IMR-90 (cell line): ENCODE measurements around the gene DIP2C. TPM values are rescaled to one million over a fixed set of nuclear protein-coding genes. Genes with fewer than 3 reads are reported as not detected.

Experiments used
- ATAC-seq: fragments of 200-7000 bp; cut with Tn5 transposase; 2 replicates; pipeline ENCODE4 v1.9.1; 2020; ENCODE audit warnings: low read depth, mild to moderate bottlenecking, moderate library complexity
- BruUV-seq: library from RNA; stranded (reverse); fragments of 400-500 nt; replicated peaks from 2 replicates; lab custom pipeline; 2021; lab: Mats Ljungman, UMichigan
- CTCF ChIA-PET: fragments of 300-600 bp; formaldehyde crosslinking; extraction: SDS; loops from one replicate; lab custom pipeline; 2021; ENCODE audit warnings: antibody characterized with exemption; lab: Yijun Ruan, JAX
- POLR2A ChIA-PET: fragments of 300-600 bp; sonication (Branson Sonifier 250); formaldehyde crosslinking; loops from one replicate; lab custom pipeline; 2022; ENCODE audit warnings: antibody characterized with exemption; ENCODE audit not compliant: unreplicated experiment; lab: Charles Lee
- DNase-seq: peaks from one replicate; pipeline ENCODE4 v3.0.0; 2013
- H2AFZ ChIP-seq: replicated peaks from 2 replicates; pipeline ENCODE3; 2013; ENCODE audit warnings: low read length, mild to moderate bottlenecking; ENCODE audit not compliant: poor library complexity
- H2AK5ac ChIP-seq: 2 replicates; pipeline ENCODE4 v1.6.1; 2013; ENCODE audit warnings: low read depth, low read length, inconsistent platforms
- H2AK9ac ChIP-seq: replicated peaks from 2 replicates; pipeline ENCODE3; 2013; ENCODE audit warnings: mild to moderate bottlenecking, low read depth, low read length, moderate library complexity; ENCODE audit not compliant: poor library complexity
- H2BK120ac ChIP-seq: 2 replicates; pipeline ENCODE4 v1.6.1; 2013; ENCODE audit warnings: low read depth, low read length, inconsistent platforms
- H2BK15ac ChIP-seq: 3 replicates; pipeline ENCODE4 v1.6.1; 2013; ENCODE audit warnings: low read depth, low read length, inconsistent platforms
- H2BK20ac ChIP-seq: 2 replicates; pipeline ENCODE4 v1.6.1; 2013; ENCODE audit warnings: low read depth, mild to moderate bottlenecking, inconsistent platforms, low read length, moderate library complexity
- H2BK5ac ChIP-seq: 2 replicates; pipeline ENCODE4 v1.6.1; 2013; ENCODE audit warnings: mild to moderate bottlenecking, low read depth, low read length, inconsistent platforms; ENCODE audit not compliant: poor library complexity, severe bottlenecking
- H3K14ac ChIP-seq: replicated peaks from 2 replicates; pipeline ENCODE4 v1.6.1; 2013; ENCODE audit warnings: low read depth, low read length, inconsistent platforms
- H3K18ac ChIP-seq: 2 replicates; pipeline ENCODE4 v1.6.1; 2013; ENCODE audit warnings: low read depth, low read length, control low read depth
- H3K23ac ChIP-seq: 2 replicates; pipeline ENCODE4 v1.6.1; 2013; ENCODE audit warnings: low read depth, low read length, inconsistent platforms
- H3K27ac ChIP-seq: 2 replicates; pipeline ENCODE4 v1.5.1; 2013; ENCODE audit warnings: mild to moderate bottlenecking, control low read depth, low read length; ENCODE audit not compliant: insufficient read depth
- H3K27me3 ChIP-seq: 2 replicates; pipeline ENCODE4 v1.6.1; 2013; ENCODE audit warnings: low read length; ENCODE audit not compliant: control insufficient read depth, insufficient read depth
- H3K36me3 ChIP-seq: 2 replicates; pipeline ENCODE4 v1.6.1; 2013; ENCODE audit warnings: low read length, mixed read lengths; ENCODE audit not compliant: control insufficient read depth, insufficient read depth
- H3K4ac ChIP-seq: 2 replicates; pipeline ENCODE4 v1.6.1; 2013; ENCODE audit warnings: low read depth, low read length, inconsistent platforms
- H3K4me1 ChIP-seq: 2 replicates; pipeline ENCODE4 v1.6.1; 2013; ENCODE audit warnings: low read length, mixed read lengths; ENCODE audit not compliant: control insufficient read depth, insufficient read depth
- H3K4me2 ChIP-seq: 2 replicates; pipeline ENCODE4 v1.6.1; 2013; ENCODE audit warnings: low read depth, mild to moderate bottlenecking, control low read depth, low read length, moderate library complexity
- H3K4me3 ChIP-seq: 2 replicates; pipeline ENCODE4 v1.5.1; 2013; ENCODE audit warnings: low read depth, mild to moderate bottlenecking, control low read depth, low read length, moderate library complexity; ENCODE audit not compliant: insufficient read depth
- H3K56ac ChIP-seq: 2 replicates; pipeline ENCODE4 v1.6.1; 2013; ENCODE audit warnings: low read length, inconsistent platforms; ENCODE audit not compliant: insufficient read depth; ENCODE audit errors: extremely low read depth
- H3K79me1 ChIP-seq, 2 experiments: 2 replicates each; pipeline ENCODE4 v1.6.1; 2013; ENCODE audit warnings: low read length in 2 of 2, inconsistent platforms in 1 of 2, low read depth in 1 of 2
- H3K9ac ChIP-seq: 2 replicates; pipeline ENCODE4 v1.6.1; 2013; ENCODE audit warnings: low read depth, low read length, control low read depth
- H3K9me1 ChIP-seq: 2 replicates; pipeline ENCODE4 v1.6.1; 2013; ENCODE audit warnings: low read length, inconsistent platforms; ENCODE audit not compliant: insufficient read depth
- H3K9me3 ChIP-seq: 2 replicates; pipeline ENCODE4 v1.6.1; 2013; ENCODE audit warnings: low read length; ENCODE audit not compliant: control insufficient read depth, insufficient read depth
- H4K20me1 ChIP-seq: 2 replicates; pipeline ENCODE4 v1.6.1; 2013; ENCODE audit warnings: low read length, inconsistent platforms; ENCODE audit not compliant: insufficient read depth
- H4K5ac ChIP-seq: 2 replicates; pipeline ENCODE4 v1.6.1; 2013; ENCODE audit warnings: mild to moderate bottlenecking, low read depth, low read length, control low read depth
- H4K8ac ChIP-seq, 2 experiments: 2 replicates each; pipeline ENCODE4 v1.6.1; 2013; ENCODE audit warnings: low read depth in 2 of 2, low read length in 2 of 2, control low read depth in 1 of 2, inconsistent platforms in 1 of 2
- H4K91ac ChIP-seq: 2 replicates; pipeline ENCODE4 v1.6.1; 2013; ENCODE audit warnings: low read depth, low read length, inconsistent platforms; ENCODE audit not compliant: insufficient read depth
- BHLHE40 ChIP-seq: fragments of 150-350 bp; IDR thresholded peaks from 2 replicates; pipeline ENCODE4 v1.6.1; 2016; ENCODE audit warnings: mild to moderate bottlenecking, low read depth, low read length
- POLR2A ChIP-seq: IDR thresholded peaks from 2 replicates; pipeline ENCODE4 v1.6.1; 2012; ENCODE audit warnings: mild to moderate bottlenecking, low read depth, low read length
- WGBS, 2 experiments: methylation state at CpG; one replicate each; pipeline versions ENCODE4 v1.1.5 to v1.1.7; 2013; ENCODE audit warnings: missing lambda C conversion rate in 2 of 2; ENCODE audit not compliant: insufficient read length in 1 of 2; ENCODE audit errors: extremely low coverage in 2 of 2; 5-methylcytosine and 5-hydroxymethylcytosine counted together
- dilution Hi-C: fragments of 300-500 bp; cut with HindIII; formaldehyde crosslinking; loops from one replicate; pipeline ENCODE4 v1.14.3; 2018; ENCODE audit warnings: low sequenced_read_pairs; ENCODE audit not compliant: unreplicated experiment
- in situ Hi-C: fragments of 300-500 bp; cut with MboI; formaldehyde crosslinking; loops from 3 replicates; pipeline ENCODE4 v1.14.3; 2019; ENCODE audit warnings: low sequenced_read_pairs, inconsistent platforms, mixed read lengths
- intact Hi-C: fragments of 100-400 bp; cut with micrococcal nuclease; formaldehyde crosslinking; loops from 2 replicates; pipeline ENCODE4 v1.10.0; 2022
- polyA plus RNA-seq, 3 experiments: library from polyadenylated mRNA; depleted of rRNA; stranded (reverse); fragments of >200 nt; gene quantifications; 2 replicates each; pipeline ENCODE4 v1.2.3, GENCODE V29; 2012; ENCODE audit warnings: low replicate concordance in 1 of 3
- total RNA-seq: library from RNA; depleted of rRNA; stranded (reverse); fragments of >200 nt; gene quantifications from 2 replicates; pipeline ENCODE4 v1.2.3, GENCODE V29; 2012

DIP2C gene
- total and polyA plus RNA-seq, 2 of the 4 experiments (the other 2 are of a cell fraction), result 8.6 to 17.3 TPM

- Histone ChIP-seq H4K91ac (peak overlapping the region; percentile 14; the same call in 1 of the 2 replicates), H4K20me1 (peaks cover 85% of the 10 kb centered on the region), H3K4me2 (0 out of 2 replicates have a peak overlapping the region, but pooled peaks have one; percentile 9), H2AFZ (peak overlapping the region; percentile 64), H4K8ac (peak overlapping the region in 1 of 2 experiments; percentile 7; a peak in 1 of 4 replicates), H3K14ac (peak overlapping the region; percentile 50), H3K27me3 (no peaks in the 10 kb centered on the region), H2BK120ac (peak overlapping the region; percentile 35), H2BK20ac (peak overlapping the region; percentile 32; the same call in 1 of the 2 replicates), H3K4me3 (no peak overlapping the region), H3K36me3 (no peaks in the 10 kb centered on the region), H3K9ac (no peak overlapping the region), H3K9me1 (peaks cover 34% of the 10 kb centered on the region), H2BK5ac (peak overlapping the region; percentile 14), H2BK15ac (peak overlapping the region; percentile 32; the same call in 1 of the 3 replicates), H3K4me1 (peaks cover 14% of the 10 kb centered on the region), H3K18ac (0 out of 2 replicates have a peak overlapping the region, but pooled peaks have one; percentile 19), H3K56ac (no peak overlapping the region), H3K27ac (peak overlapping the region; percentile 43; the same call in 1 of the 2 replicates), H2AK9ac (peak overlapping the region; percentile 82), H3K23ac (0 out of 2 replicates have a peak overlapping the region, but pooled peaks have one; percentile 14), H3K9me3 (no peaks in the 10 kb centered on the region), H3K79me1 (peaks cover 29 to 88% of the 10 kb centered on the region in 2 experiments), H3K4ac (peak overlapping the region; percentile 36), H2AK5ac (peak overlapping the region; percentile 76), H4K5ac (no peak overlapping the region)
- peak; percentile 74 for DNase-seq
- ChIA-PET CTCF (no interaction called here), POLR2A (no interaction called here)
- intact Hi-C loops (loop anchor here (2.0 kb wide), 1 partner anchor 71 kb away; no protein-coding TSS in a partner anchor), in situ Hi-C loops (loop anchor here (10.0 kb wide), 1 partner anchor 223 kb away; no protein-coding TSS in a partner anchor), dilution Hi-C loops (no loop called here)
- 55% methylated on average over 5 of the region's 14 CpGs; no CpG with 5 or more reads in 1 of the 2 experiments for WGBS, 2 experiments
- TF ChIP-seq POLR2A (0 out of 2 replicates have a peak, but pooled peaks have one; percentile 16), BHLHE40 (no peak)
- ATAC-seq, result peak; percentile 63
- no TSS peak for BruUV-seq
These were observed 107.6 kb downstream of the DIP2C start for GRCh38 chr10:581776-582330.
